Gastroesophageal sphincter (tissue), 3 donors: Measurements from ENCODE around the gene C1orf174.

Experiments
- EP300 ChIP-seq: sonication (generic); formaldehyde crosslinking; IDR thresholded peaks from one replicate; pipeline ENCODE4 v1.6.1; 2017; ENCODE audit warnings: antibody characterized with exemption, mild to moderate bottlenecking
- POLR2A ChIP-seq, 2 donors: fragments of 450-650 bp; IDR thresholded peaks; one replicate each; pipeline ENCODE4 v1.6.1; 2017; ENCODE audit warnings: antibody characterized with exemption in 2 of 2, mild to moderate bottlenecking in 2 of 2, moderate library complexity in 1 of 2
- POLR2AphosphoS5 ChIP-seq: sonication (generic); formaldehyde crosslinking; IDR thresholded peaks from one replicate; pipeline ENCODE4 v1.6.1; 2017; ENCODE audit warnings: antibody characterized with exemption
- TF ChIP-seq, protein P1 (sequence below), 4 experiments: fragments of 200-600 bp in 2 of 4; fragments of 450-650 bp in 2 of 4; sonication (generic) in 1 of 4; IDR thresholded peaks; one replicate each; pipeline ENCODE4 v1.5.1; 2017 to 2019; ENCODE audit warnings: antibody characterized with exemption in 4 of 4, mild to moderate bottlenecking in 2 of 4, moderate library complexity in 2 of 4

DNA sequence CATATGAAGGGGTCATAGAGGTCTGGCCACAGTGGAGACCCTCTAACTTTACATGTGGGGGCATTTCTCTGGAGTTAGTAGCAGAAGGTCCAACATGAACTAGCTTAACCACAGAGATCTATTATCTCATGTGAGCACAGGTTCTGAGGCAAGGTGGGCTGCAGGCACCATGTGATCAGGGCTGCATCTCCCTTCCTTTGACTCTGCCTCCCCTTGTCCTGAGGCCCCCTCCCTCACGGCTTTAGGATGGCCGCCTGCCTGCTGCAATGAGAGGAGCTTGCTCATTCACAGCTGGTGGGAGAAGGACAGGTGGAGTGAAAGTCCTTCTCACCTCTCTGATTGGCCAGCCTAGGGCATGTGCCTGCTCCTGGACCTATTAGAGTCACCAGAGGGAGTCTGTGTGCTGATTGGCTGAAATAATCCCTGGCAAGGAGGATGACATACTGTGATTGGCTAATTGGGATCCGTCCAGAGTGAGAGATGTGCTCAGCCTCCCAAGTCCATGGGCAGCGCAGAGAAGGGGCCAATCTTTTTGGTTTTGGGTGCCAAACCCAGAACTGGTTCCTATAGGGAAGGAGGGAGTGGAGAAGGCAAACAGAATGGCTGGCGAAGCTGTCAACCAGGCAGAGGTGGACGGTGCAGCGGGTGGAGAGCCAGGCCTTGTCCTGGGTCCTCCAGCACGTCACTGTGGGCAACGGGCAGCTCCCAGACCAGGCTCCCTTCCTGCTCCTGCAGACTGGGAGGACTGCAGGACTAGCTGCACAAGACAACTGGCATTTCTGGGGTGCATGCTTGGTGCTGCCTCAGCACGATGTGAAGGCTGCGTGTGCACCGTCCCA lies 39.4 kb upstream of the C1orf174 start:
- TF ChIP-seq, protein P1, sequence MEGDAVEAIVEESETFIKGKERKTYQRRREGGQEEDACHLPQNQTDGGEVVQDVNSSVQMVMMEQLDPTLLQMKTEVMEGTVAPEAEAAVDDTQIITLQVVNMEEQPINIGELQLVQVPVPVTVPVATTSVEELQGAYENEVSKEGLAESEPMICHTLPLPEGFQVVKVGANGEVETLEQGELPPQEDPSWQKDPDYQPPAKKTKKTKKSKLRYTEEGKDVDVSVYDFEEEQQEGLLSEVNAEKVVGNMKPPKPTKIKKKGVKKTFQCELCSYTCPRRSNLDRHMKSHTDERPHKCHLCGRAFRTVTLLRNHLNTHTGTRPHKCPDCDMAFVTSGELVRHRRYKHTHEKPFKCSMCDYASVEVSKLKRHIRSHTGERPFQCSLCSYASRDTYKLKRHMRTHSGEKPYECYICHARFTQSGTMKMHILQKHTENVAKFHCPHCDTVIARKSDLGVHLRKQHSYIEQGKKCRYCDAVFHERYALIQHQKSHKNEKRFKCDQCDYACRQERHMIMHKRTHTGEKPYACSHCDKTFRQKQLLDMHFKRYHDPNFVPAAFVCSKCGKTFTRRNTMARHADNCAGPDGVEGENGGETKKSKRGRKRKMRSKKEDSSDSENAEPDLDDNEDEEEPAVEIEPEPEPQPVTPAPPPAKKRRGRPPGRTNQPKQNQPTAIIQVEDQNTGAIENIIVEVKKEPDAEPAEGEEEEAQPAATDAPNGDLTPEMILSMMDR (IDR thresholded peaks at IDR 0.05): no peak
- TF ChIP-seq POLR2A (IDR thresholded peaks at IDR 0.05) (no peak), EP300 (no peak), POLR2AphosphoS5 (no peak)
